ENCODE data around the gene OGDH. TPM values are rescaled to one million over a fixed set of nuclear protein-coding genes. Genes with fewer than 3 reads are reported as not detected.

Gene OGDH
- total RNA-seq, 1 experiment from 2014 or later: 81.6 TPM

- DNase-seq (ENCODE audit: low spot score): peak; percentile 66
These were observed 31.6 kb downstream of the OGDH start for GRCh38 chr7:44637788-44638594.

DNA sequence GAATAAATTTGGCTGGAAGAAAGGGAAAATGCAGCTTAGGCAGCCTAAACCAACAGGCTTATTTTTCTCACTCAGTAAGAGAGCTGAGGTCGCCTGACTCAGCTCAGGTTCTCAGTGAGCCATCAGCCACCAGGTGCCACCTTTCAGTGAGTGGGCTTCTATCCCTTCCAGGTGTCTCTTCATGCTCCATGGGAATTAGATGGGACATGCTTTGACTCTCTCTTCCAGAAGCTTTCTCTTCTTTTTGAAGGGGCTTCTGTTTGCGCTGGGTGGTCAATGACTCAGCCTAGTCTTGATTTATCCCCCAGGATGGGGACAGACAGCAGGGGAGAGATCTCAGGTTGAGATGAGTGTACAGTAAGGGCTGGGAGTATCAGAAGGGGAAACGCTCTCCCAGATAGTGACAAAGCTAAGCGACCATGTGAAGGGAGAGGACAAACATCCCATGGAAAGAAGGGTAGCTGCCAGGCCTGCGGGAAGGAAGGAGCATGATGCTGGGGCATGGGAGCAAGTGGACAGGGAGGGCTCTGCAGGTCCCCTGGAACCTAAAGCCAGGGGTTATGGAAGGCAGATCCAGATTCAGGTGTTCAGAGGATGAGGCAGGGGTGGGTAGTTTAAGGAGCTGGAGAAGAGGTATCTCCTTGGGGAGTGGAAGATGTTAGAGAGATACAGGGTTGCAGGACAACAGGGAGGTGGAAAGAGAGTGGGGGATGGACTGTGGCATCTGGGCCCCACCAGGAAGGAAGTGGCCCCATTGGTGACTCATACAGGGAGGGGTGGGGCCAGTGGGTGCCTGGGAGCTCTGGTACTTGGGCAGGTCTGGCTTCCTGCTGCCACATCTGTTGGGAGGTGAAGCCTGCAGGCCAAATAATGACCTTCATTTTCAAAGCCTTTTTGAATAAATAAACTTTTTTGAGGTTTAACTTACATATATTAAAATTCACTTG, 32.5 kb downstream of the OGDH start:
- peak; percentile 91 for DNase-seq (ENCODE audit: low spot score)

- DNase-seq (ENCODE audit: low spot score): peak; percentile 65
These were observed 33.4 kb downstream of the OGDH start for GRCh38 chr7:44639671-44640321.

GRCh38 chr7:44643206-44643605, 36.8 kb downstream of the OGDH start:
- no peak for DNase-seq (ENCODE audit: low spot score)

- no peak for DNase-seq (ENCODE audit: low spot score)
These were observed 38.8 kb downstream of the OGDH start for GRCh38 chr7:44645254-44645653.

DNA sequence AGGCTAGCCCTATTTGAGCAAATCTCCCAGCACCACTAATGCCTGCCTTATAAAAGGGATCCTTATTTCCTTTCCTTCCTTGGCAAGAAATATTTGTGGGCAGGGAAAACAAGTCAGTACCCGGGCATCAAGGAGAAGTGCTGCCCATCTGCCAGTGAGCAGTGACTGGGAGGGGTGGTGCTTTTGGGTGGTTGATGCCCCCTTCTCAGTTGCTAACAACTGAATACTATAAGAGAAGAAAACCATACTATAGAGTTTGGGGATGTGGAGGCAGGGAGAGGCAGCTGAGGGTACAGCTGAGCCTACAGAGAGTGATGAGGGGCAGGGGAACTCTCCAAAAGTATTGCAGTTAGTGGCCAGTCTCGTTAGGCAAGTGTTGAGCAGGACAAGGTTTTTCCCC, 39.3 kb downstream of the OGDH start:
- DNase-seq (ENCODE audit: low spot score): no peak

DNA sequence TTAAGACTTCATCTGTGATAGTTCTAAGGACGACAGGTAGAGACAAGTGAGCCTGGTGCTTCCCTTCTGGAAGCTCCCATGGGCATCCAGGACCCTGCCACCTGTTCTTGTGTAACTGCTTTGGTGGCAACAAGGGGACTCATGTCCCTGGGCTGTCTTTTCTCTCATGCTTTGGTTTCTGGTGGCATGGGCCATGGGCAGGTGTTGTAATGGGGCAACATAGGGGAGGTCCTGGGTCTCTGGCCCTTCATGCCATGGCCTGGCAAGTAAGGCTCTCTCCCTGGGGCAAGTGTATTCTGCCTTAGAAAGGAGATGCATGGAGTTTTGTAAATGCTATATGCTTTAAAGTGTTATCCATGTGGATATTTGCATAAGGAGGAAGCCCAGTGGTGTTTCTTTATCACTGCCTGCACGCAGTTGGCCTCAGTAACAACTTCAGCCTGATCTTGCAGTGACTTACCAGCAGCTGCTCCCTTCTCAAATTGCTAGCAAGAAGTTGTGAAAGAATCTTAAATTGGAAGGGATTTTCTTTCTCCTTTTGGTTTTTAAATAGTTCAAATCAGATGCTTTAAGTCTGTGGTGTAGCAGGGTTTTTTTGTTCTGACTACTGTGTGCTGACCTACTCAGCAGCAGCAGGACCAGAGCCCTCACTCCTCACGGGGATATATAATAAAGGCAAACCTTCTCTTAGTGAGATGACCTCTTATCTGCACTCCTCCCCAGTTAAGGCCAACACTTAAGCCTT, 39.9 kb downstream of the OGDH start:
- DNase-seq (ENCODE audit: low spot score): no peak

GRCh38 chr7:44646921-44647636, 40.7 kb downstream of the OGDH start:
- no peak for DNase-seq (ENCODE audit: low spot score)

GRCh38 chr7:44647981-44648714, 41.7 kb downstream of the OGDH start:
- no peak for DNase-seq (ENCODE audit: low spot score)

DNA sequence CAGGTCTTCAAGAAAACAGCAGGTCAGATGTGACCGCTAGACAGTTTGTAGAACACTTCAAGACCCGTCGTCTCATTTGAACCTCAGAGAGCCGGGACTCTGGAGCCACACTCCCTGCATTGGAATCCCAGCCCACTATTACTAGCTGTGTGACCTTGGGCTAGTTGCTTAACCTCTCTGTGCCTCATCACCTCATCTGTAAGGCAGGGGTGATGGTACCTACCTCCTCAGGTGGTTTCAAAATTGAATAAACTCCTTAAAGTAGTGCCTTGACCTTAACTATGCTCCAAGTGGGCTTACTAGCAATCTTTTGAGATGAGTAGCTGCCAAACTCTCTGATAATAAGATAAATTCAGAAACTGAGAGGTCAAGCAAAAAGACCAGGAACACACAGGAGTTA, 43.8 kb downstream of the OGDH start:
- no peak for DNase-seq (ENCODE audit: low spot score)

- DNase-seq (ENCODE audit: low spot score): no peak
These were observed 44.3 kb downstream of the OGDH start for GRCh38 chr7:44650772-44651171.

GRCh38 chr7:44652535-44652934, 46.1 kb downstream of the OGDH start:
- no peak for DNase-seq (ENCODE audit: low spot score)

DNA sequence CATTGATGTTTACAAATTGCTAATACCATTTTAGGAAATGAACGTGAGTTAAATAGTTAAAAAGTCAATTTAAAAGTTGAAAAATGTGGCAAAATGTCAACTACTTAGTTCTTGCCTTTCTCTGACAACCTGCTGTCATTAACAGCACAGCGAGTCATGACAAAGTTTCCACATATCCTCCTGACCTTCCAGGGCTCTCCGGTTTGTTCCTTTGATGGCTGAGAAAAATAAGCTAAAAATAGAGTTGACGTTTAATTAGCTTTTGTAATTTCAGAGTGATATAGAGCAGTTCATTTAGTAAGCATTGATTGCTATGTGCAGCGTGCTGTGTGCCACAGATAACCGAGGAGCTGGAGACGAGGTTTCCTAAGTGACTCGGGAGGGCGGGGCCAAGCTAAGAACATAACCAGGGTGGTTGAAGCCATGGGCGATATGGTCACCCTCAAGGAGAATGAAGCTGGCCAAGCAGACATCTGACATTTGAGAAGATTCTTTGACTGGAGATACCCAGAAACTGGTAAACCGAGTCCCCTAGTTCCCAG, 47.9 kb downstream of the OGDH start:
- DNase-seq (ENCODE audit: low spot score): no peak

GRCh38 chr7:44655341-44655740, 48.9 kb downstream of the OGDH start:
- no peak for DNase-seq (ENCODE audit: low spot score)

DNA sequence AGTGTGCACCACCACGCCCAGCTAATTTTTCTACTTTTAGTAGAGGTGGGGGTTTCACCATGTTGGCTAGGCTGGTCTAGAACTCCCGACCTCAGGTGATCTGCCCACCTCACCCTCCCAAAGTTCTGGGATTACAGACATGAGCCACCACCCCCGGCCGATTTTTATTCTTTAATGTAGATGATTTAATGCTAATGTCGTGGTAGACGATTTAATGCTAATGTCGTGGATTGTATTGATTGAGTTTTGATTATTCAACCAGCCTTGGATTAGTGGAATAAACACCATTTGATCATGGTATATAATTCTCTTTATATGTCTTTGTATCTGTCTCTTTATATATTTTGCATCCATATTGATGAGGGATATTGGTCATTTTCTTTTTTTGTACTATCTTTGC, 52.6 kb downstream of the OGDH start:
- DNase-seq (ENCODE audit: low spot score): no peak

DNA sequence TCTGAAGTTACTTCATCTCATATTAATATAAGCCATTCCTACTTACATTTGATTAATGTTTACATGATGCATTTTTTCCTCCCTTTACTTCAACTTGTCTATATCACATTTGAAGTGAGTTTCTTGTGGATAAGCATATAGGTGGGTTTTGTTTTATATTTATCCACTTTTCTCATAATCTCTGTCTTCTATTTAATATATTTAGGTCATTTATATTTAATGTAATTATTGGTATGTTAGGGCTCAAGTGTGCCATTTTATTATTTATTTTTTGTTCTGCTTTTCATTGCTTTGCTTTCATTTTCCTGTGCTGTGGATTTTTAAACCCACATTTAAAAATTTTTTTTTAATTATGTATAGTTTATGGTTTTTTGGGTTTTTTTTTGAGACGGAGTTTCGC, 54.8 kb downstream of the OGDH start:
- DNase-seq (ENCODE audit: low spot score): no peak

DNA sequence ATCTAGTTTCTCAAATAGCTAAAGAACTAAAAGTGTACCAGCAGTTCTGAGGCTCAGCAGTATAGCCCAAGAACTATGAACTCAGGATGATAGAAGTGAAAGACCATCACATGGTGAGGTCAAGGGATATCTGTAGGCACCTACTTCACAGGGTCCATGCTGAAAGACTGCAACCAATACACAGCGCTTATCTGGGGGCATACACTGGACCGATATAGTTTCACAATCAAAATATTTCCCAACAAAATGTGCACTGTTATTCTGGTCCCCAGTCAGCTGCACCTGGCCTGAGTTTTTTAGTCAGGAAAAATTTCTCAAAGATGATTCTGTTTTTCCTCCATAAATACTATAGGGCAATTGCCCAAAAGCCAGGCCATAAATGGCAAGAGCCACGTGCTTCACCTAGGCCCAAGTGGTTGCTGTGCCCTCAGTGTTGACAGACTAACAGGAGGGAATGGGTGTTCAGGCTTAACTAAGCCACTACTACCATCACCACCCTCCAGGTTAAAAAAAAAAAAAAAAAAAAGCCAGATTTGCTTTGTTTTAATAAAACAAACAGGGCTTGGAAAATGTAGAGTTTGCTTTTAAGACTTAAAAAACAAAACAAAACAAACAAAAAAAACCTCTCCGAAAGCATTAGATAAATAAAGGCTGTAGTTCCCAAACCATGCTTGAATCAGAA, 58.5 kb downstream of the OGDH start:
- no peak for DNase-seq (ENCODE audit: low spot score)

GRCh38 chr7:44665531-44666213, 59.2 kb downstream of the OGDH start:
- DNase-seq (ENCODE audit: low spot score): no peak

DNA sequence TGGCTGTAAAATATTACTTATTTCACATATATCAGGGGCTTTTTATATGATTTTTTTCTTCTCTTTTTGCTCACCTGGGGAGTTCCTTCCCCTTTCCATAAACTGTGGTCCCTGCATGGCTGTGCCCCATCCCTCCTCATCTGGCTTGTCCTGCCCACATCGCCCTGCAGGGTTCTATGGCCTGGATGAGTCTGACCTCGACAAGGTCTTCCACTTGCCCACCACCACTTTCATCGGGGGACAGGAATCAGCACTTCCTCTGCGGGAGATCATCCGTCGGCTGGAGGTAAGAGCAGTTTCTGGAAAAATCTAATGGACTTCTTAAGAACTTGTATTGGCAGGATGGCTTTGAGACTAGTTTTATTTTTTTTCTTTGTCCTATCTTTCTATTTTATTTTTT, 60.1 kb downstream of the OGDH start:
- DNase-seq (ENCODE audit: low spot score): no peak
